CD14-positive monocyte (primary cell): Measurements from ENCODE around the gene UBE2Q1. TPM values are rescaled to one million over a fixed set of nuclear protein-coding genes. Genes with fewer than 3 reads are reported as not detected.

ENCODE experiments used
- DNase-seq, 3 donors: peaks; one replicate each; pipeline ENCODE4 v3.0.0-alpha.2; 2011 to 2022
- H2AFZ ChIP-seq: 2 replicates; pipeline ENCODE4 v1.6.0; 2012; ENCODE audit warnings: mild to moderate bottlenecking, low read depth, low read length, inconsistent platforms; ENCODE audit not compliant: insufficient read depth, poor library complexity, severe bottlenecking
- H3K27ac ChIP-seq, 2 donors: 1 replicate in 1 of 2; 2 replicates in 1 of 2; pipeline ENCODE4 v1.5.1; 2012 to 2013; ENCODE audit warnings: low read length in 2 of 2, control low read depth in 1 of 2, inconsistent platforms in 1 of 2, low read depth in 1 of 2, mild to moderate bottlenecking in 1 of 2
- H3K27me3 ChIP-seq, 2 donors: one replicate each; pipeline versions ENCODE4 v1.6.0 to v1.6.1; 2011 to 2013; ENCODE audit warnings: low read length in 2 of 2; ENCODE audit not compliant: control insufficient read depth in 2 of 2, insufficient read depth in 2 of 2
- H3K36me3 ChIP-seq, 2 donors: replicated peaks in 1 of 2; 1 replicate in 1 of 2; 2 replicates in 1 of 2; pipeline versions ENCODE4 v1.5.1 to v1.6.1; 2012 to 2013; ENCODE audit warnings: low read length in 2 of 2, control low read depth in 1 of 2, inconsistent platforms in 1 of 2, mild to moderate bottlenecking in 1 of 2; ENCODE audit not compliant: insufficient read depth in 2 of 2, control insufficient read depth in 1 of 2
- H3K4me1 ChIP-seq, 2 donors: 1 replicate in 1 of 2; 2 replicates in 1 of 2; pipeline versions ENCODE4 v1.5.1 to v1.6.1; 2012 to 2013; ENCODE audit warnings: low read length in 2 of 2, control low read depth in 1 of 2, inconsistent platforms in 1 of 2, mild to moderate bottlenecking in 1 of 2, moderate library complexity in 1 of 2; ENCODE audit not compliant: insufficient read depth in 2 of 2, control insufficient read depth in 1 of 2
- H3K4me2 ChIP-seq: replicated peaks from 2 replicates; pipeline ENCODE3; 2012; ENCODE audit warnings: low read length, moderate library complexity, mild to moderate bottlenecking; ENCODE audit not compliant: poor library complexity, severe bottlenecking; ENCODE audit errors: extremely low read depth
- H3K4me3 ChIP-seq, 3 experiments: fragments of 200-600 bp in 1 of 3; sonication (generic) in 1 of 3; replicated peaks in 1 of 3; 1 replicate in 2 of 3; 2 replicates in 1 of 3; pipeline ENCODE4 v1.5.1; 2011 to 2013; ENCODE audit warnings: low read length in 3 of 3, mild to moderate bottlenecking in 3 of 3, control low read depth in 2 of 3, low read depth in 2 of 3, inconsistent platforms in 1 of 3, moderate library complexity in 1 of 3
- H3K79me2 ChIP-seq: 2 replicates; pipeline ENCODE4 v1.6.0; 2012; ENCODE audit warnings: mild to moderate bottlenecking, control low read depth, inconsistent platforms, low read length, moderate library complexity; ENCODE audit not compliant: insufficient read depth
- H3K9ac ChIP-seq: 2 replicates; pipeline ENCODE4 v1.6.0; 2017; ENCODE audit warnings: low read length, mild to moderate bottlenecking; ENCODE audit not compliant: insufficient read depth, poor library complexity, severe bottlenecking
- H3K9me3 ChIP-seq, 2 donors: replicated peaks in 1 of 2; 1 replicate in 1 of 2; 2 replicates in 1 of 2; pipeline versions ENCODE4 v1.5.1 to v1.6.1; 2012 to 2013; ENCODE audit warnings: low read length in 2 of 2, control low read depth in 1 of 2; ENCODE audit not compliant: control insufficient read depth in 1 of 2, insufficient read depth in 1 of 2
- H4K20me1 ChIP-seq: 2 replicates; pipeline ENCODE4 v1.6.0; 2012; ENCODE audit warnings: mild to moderate bottlenecking, low read length, control low read depth, moderate library complexity; ENCODE audit not compliant: insufficient read depth
- H3K27ac Mint-ChIP-seq, 7 donors: one replicate each; pipeline ENCODE4 v1.8.0; 2020; ENCODE audit warnings: mild to moderate bottlenecking in 7 of 7, mixed read lengths in 7 of 7, moderate library complexity in 6 of 7, inconsistent platforms in 2 of 7
- H3K27me3 Mint-ChIP-seq, 3 donors: one replicate each; pipeline ENCODE4 v1.8.0; 2021 to 2022; ENCODE audit warnings: low read depth in 3 of 3, mild to moderate bottlenecking in 3 of 3, mixed read lengths in 3 of 3, moderate library complexity in 3 of 3, inconsistent platforms in 1 of 3
- H3K36me3 Mint-ChIP-seq, 2 donors: one replicate each; pipeline ENCODE4 v1.8.0; 2020; ENCODE audit warnings: mixed read lengths in 2 of 2, inconsistent platforms in 1 of 2, mild to moderate bottlenecking in 1 of 2
- H3K4me1 Mint-ChIP-seq: one replicate; pipeline ENCODE4 v1.8.0; 2020; ENCODE audit warnings: mild to moderate bottlenecking, mixed read lengths
- H3K4me3 Mint-ChIP-seq, 2 donors: one replicate each; pipeline ENCODE4 v1.8.0; 2020; ENCODE audit warnings: mild to moderate bottlenecking in 2 of 2, mixed read lengths in 2 of 2, moderate library complexity in 1 of 2
- H3K9me3 Mint-ChIP-seq, 7 donors: one replicate each; pipeline ENCODE4 v1.8.0; 2020 to 2022; ENCODE audit warnings: mixed read lengths in 7 of 7, mild to moderate bottlenecking in 6 of 7, moderate library complexity in 6 of 7, inconsistent platforms in 2 of 7
- CTCF ChIP-seq: fragments of 200-600 bp; IDR thresholded peaks from one replicate; pipeline ENCODE4 v1.8.0; 2022; ENCODE audit warnings: antibody characterized with exemption, mild to moderate bottlenecking
- WGBS: methylation state at CpG from one replicate; pipeline ENCODE4 v1.1.5; 2013; ENCODE audit warnings: missing lambda C conversion rate; ENCODE audit not compliant: insufficient coverage; 5-methylcytosine and 5-hydroxymethylcytosine counted together
- intact Hi-C, 2 donors: fragments of 100-400 bp; cut with micrococcal nuclease; formaldehyde crosslinking; loops; one replicate each; pipeline versions ENCODE4 v1.15.0 to v1.15.1; 2023
- polyA plus RNA-seq, 3 donors: library from polyadenylated mRNA; depleted of rRNA in 1 of 3; unstranded in 2 of 3; stranded (reverse) in 1 of 3; fragments of 300-500 nt in 2 of 3; fragments of >200 nt in 1 of 3; fragmentation: Illumina TruSeq in 2 of 3; gene quantifications; 1 replicate in 2 of 3; 2 replicates in 1 of 3; pipeline ENCODE4 v1.2.3, GENCODE V29; 2012 to 2021

Gene UBE2Q1
- polyA plus RNA-seq, 3 donors = 6.4 to 22.6 (median 8.4) TPM

- Mint-ChIP-seq H3K27ac (no peak overlapping the region), H3K4me3 (no peak overlapping the region), H3K4me1 (no peaks in the 10 kb centered on the region), H3K27me3 (peaks cover 0 to 1% (median 0%) of the 10 kb centered on the region in 3 donors), H3K9me3 (no peaks in the 10 kb centered on the region), H3K36me3 (peaks cover 82 to 86% of the 10 kb centered on the region in 2 donors)
- intact Hi-C loops = loop anchor here in 1 of 2 donors (10.0 kb wide), 1 partner anchor 63 kb away; no protein-coding TSS in a partner anchor
- Histone ChIP-seq H3K4me1 (no peaks in the 10 kb centered on the region), H3K9ac (no peak overlapping the region), H4K20me1 (peaks cover 98% of the 10 kb centered on the region), H3K36me3 (peaks cover 82 to 88% of the 10 kb centered on the region in 2 donors), H3K4me3 (no peak overlapping the region), H3K9me3 (no peaks in the 10 kb centered on the region), H3K4me2 (no peak overlapping the region), H3K27me3 (no peaks in the 10 kb centered on the region), H3K79me2 (no peaks in the 10 kb centered on the region), H3K27ac (no peak overlapping the region), H2AFZ (no peak overlapping the region)
- no peak for TF ChIP-seq CTCF
- no peak for DNase-seq
- WGBS = 100% methylated on average over 1 of the region's 3 CpGs
Measured at GRCh38 chr1:154581766-154582165, 23.3 kb upstream of the UBE2Q1 start.

- Histone ChIP-seq H3K4me3 (no peak overlapping the region), H3K9me3 (no peaks in the 10 kb centered on the region), H3K4me2 (no peak overlapping the region), H3K27ac (no peak overlapping the region), H3K9ac (no peak overlapping the region), H3K27me3 (no peaks in the 10 kb centered on the region), H3K79me2 (no peaks in the 10 kb centered on the region), H4K20me1 (peaks cover 78% of the 10 kb centered on the region), H3K4me1 (no peaks in the 10 kb centered on the region), H3K36me3 (peaks cover 58 to 64% of the 10 kb centered on the region in 2 donors), H2AFZ (no peak overlapping the region)
- Mint-ChIP-seq H3K4me1 (no peaks in the 10 kb centered on the region), H3K27ac (peak overlapping the region in 3 of 7 donors; percentile 6 to 48 (median 27)), H3K4me3 (no peak overlapping the region), H3K27me3 (peaks cover 1 to 5% (median 3%) of the 10 kb centered on the region in 3 donors), H3K36me3 (peaks cover 58 to 62% of the 10 kb centered on the region in 2 donors), H3K9me3 (no peaks in the 10 kb centered on the region)
- intact Hi-C loops = no loop called here
- TF ChIP-seq CTCF = no peak
- DNase-seq = no peak
- WGBS = 98% methylated on average over 7 of the region's 8 CpGs
Measured at GRCh38 chr1:154579374-154579773, 20.9 kb upstream of the UBE2Q1 start.
